NOMO-1 treated with dmso at 0.1 percent for 144 hours (cell line): Measurements from ENCODE around the gene B4GALNT1.
A peak's percentile ranks its signal among the peaks of the same experiment; 100 is the strongest.
"Not testable (repeated sequence)": the region's sequence is repeated elsewhere in the genome, so short reads cannot be mapped to it uniquely, and the experiment has no call there.

ENCODE experiments used
- DNase-seq: peaks from one replicate; lab custom pipeline; 2025; ENCODE audit not compliant: unreplicated experiment; lab: John Stamatoyannopoulos, UW

The B4GALNT1 gene

DNA sequence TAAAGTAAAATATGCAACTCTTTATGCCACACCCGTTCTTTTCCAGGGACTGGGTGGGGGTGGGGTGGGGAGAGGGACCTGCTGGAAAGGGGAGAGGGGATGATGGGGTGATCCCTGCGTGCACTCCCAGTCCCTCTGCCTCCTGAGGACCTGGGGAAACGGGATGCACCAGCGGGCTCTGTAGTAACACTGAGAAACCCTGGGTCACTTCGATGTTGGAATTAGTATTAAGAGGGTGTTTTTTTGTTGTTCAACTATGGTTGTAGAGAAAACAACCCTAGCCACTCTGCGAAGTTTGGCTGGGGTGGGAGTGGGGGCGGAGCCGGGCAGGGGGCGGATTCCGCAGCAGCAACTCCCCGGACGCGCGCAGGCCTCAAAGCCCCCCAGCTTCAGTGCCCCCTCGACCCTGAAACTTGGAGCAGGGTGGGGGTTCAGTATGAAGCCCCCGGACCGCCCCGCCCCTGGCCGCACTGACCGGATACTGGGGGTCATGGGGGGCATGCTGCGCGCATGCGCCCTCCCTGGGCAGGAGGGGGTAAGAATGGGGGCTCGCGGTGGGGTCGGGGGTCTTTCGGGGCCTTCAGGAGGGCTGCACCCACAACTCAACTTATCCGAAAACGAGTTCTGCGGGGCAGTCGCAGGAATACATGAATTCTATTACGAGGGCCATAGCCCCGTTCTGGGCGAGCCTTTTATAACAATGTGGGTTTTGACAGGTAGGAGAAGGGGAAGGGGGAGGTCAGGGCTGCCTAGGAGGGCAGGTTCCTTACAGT lies 23.0 kb downstream of the B4GALNT1 start:
- DNase-seq = no peak

DNA sequence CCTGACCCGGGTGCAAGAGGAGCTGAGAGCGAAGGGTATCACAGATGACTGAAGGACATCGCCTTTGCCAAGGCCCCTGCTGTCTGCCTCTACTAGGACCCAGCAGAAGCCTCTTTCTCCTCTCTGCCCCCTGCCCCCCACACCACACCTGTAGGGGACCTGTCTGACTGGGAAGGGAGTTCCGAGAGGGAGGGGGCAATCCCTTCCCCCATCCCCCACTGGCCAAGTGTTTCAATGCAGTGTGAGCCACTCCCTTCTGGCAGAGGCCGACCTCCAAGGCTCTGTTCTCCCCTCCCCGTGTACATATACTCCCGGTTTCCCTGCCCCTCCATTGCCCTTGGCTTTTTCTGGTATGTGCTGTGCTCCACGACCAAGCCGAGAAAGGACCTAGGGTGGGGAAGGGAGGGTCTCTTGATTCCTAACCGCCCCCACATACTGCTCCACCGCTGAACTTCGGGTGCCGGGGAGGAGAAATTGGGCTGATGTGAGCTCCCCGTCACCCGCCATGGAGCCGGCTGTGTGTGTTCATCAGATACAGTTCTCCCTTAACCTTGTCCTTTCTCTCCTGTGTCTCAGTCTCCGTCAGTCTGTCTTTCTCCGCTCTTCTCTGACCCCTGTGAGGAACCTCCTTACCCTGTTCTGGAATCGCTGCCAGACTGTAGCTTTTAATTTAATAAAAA lies 23.8 kb downstream of the B4GALNT1 start:
- DNase-seq = no peak

DNA sequence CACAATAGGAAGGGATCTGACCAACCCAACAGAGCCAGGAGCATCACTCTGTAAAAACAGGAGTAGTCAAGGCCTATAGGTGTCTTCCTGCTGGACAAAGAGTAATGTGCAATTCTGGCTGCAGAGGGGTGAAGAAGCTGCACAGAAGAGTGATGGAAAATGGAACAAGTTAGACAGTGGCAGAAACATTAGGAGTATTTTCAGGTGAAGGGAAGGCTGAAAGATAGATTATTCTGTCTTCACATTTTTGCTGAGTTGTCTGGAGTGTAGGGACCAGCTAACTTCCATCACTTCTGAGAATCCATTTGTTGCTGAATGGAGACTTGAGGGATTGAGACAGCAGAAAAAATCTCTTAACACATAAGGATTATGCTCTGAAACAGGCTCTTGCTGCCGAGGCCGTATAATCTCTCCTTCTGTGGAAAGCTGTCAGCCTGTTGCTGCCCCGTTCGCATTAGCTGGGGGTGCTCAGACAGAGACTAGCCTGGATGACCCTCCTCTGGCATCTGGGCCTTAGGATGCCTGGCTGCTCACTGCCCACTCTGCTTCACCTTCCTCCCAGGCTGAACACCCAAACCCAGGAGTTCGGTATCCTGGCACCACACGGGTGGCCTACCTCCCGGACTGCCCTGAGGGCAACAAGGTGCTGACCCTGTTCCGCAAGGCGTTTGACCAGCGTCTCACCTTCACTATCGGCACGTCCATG lies 24.9 kb downstream of the B4GALNT1 start:
- no peak for DNase-seq

DNA sequence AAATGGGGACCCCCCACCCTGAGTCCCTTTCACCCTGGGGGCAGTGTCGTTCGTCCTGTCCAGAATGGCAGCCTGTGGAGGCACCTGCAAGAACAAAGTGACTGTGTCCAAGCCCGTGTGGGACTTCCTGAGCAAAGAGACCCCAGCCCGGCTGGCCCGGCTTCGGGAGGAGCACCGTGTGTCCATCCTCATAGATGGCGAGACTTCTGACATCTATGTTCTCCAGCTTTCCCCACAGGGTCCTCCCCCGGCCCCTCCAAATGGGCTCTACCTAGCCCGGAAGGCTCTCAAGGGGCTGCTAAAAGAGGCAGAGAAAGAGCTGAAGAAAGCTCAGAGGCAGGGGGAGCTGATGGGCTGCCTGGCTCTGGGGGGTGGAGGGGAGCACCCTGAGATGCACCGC lies 26.2 kb downstream of the B4GALNT1 start:
- no peak for DNase-seq

DNA sequence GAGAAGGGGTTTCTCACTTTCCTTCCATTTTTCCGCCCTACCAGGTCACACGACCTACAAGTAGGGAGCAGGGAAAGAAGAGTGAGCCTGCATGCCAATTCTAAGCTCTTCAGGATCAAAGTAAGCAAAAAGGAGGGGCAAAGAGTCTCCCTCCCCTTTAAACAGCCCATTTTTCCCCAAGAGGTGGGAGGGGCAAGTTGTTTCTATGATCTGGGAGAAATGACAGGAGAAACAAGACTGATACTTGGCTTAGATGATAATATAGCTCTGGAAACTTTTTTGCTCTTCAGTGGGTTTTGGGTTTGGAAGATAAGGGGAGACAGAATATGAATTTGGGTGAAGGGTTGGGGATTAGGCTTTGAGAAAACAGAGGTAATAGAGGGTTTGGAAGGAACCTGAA lies 26.6 kb downstream of the B4GALNT1 start:
- no peak for DNase-seq

DNA sequence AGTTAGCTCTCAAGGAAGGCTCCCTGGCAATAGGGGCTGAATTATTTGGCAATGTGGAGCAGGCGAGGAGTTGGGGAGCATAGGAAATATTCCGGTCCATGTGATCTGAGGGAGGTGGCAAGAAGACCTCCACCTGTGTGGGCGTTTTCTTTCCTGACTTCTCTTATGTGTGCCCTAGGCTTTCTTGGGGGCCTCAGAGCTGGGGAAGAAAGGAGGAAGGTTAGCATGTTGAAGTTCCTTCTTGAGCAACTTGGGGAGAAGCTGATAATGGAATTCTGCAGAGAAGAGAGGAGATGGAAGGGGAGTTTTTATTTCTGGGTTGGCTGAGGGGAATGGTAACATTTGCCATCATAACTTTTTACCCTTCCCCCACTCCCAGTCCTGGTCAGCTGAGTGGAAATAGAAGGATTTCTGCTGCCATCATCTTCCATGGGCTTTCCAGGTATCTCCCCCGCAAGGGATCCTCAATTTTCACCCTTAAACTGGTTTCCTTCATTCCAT lies 27.1 kb downstream of the B4GALNT1 start:
- no peak for DNase-seq

DNA sequence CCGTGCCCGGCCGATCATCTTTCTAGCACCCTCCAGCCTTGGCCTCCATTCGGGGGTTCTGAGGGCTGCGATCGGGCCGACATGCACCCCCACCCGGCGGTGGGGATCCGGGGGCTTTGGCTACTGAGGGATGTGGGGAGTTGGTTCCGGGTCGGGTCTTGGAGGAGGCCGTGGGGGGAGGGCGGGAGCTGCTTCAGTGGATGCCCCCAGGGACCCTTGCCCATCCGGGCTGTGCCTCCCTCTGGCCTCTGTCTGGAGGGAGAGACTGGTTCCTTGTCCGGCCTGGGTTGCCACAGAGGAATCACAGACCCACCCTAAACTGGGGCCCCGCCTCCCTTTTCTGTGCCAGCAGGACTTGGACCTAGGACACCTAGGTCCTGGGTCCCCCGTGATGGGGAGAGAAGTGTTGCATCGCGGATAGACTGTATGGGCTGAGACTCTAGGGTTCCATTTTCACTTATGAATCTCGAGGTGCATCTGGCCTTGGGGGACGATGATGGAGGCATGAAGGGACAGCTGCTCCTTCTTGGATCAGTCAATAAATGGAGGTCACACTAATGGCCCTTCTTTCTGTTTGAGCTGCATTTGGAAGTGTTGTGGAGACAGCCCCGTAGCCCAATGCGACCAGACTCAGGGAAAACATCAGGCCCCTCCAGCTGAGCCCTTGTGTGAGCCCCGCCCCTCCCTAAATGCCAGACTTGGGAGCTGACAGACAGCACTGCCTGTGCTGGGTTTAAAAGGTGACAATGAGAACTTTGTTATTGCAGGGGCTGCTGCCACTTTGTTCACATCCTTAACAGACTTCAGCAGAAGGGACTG lies 27.8 kb downstream of the B4GALNT1 start:
- no peak for DNase-seq

DNA sequence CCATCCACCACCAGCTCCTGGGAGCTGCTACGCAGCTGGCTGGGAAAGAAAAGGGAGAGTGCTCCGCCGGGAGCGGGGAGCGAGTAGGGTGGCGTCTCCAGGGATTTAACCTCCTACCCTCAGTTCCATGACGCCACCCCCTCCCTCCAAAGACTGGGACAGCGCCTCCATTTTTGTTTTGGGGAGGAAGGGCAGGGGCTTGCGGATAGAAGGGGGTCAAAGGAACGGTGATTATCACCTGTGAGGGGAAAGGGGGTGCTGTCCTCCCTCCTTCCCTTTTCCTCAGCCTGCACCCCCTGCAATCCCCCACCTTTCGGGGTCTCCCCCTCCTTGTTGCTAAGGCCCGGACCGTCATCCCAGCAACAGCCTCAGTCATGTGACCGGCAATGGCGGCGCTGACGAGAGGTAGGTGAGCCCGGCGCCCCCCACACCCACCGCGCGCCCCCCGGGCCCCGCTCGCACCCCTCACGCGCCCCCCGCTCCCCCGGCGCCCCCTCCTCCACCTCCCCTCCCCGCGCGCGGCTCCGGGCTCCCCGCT lies 28.5 kb downstream of the B4GALNT1 start, which contains the start of gene DTX3:
Gene DTX3, plus strand, starts transcription at position 371 of the 538 bp plus-strand sequence. CDS start 1,694 bp downstream, outside the sequence.
- DNase-seq = no peak

DNA sequence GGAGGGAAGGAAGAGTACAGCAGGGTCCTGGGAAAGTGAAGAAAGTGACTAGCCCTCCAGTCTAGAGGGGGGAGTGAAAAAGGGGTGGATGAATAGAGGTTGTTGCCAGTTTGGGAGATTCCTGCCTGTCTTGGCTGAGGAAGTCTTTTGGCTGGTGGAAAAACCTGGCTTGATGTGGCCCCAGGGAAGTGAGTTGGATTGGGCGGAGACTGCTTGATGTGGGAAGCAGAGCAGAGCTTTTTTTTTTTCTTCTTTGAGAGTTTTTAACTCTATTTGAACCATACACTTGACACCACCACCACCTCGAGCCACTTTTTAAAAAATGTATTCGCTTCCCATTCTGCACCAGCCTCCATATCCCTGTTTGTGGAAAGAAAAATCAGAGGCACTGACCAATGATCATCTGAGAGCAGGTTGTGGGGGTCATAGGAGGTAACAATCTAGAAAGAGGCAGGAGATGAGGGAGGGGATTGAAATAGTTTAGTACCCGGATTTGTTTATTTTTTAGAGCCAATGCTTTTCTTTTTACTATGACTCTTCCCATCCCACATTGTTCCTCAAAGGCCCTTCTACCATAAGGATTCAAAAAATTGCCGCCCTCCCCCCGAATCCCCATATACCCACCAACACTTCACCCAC lies 29.1 kb downstream of the B4GALNT1 start:
- no peak for DNase-seq

DNA sequence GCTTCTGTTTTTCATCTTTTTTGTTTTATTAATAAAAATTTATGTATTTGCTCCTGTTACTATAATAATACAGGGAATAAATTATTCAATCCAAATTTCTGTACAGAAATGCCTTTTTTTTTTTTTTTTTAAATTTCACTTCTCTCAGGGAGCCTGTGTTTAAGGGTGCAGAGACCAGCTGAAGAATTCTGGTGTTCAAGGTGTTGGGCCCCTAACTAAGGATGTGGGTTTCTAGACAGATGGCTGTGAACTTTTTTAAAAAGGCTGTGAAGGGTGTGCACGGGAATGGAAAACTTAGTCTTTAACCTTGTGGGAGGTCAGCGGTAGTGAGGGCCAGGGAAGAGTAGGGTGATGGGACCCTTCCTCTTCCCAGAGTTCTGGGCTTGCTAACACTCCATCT lies 29.7 kb downstream of the B4GALNT1 start:
- no peak for DNase-seq

DNA sequence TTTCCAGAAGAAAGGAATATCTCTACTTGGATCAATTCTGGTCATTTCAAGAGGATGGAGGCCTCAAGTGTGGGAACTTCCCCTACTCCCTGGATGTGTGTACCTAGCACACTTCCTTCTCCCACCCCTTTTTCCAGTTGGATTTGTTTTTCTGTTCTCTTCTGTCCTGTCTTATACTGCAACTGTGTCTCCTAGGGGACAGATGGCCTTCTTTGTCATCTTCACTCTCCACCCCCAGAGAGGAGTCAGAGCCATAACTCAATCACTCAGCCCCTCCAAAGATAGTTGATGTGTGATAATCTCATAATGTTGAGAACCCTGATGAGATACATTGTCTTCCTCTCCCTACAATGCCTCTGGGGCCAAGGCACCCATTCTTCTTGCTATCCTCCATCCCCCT lies 30.5 kb downstream of the B4GALNT1 start:
- no peak for DNase-seq

DNA sequence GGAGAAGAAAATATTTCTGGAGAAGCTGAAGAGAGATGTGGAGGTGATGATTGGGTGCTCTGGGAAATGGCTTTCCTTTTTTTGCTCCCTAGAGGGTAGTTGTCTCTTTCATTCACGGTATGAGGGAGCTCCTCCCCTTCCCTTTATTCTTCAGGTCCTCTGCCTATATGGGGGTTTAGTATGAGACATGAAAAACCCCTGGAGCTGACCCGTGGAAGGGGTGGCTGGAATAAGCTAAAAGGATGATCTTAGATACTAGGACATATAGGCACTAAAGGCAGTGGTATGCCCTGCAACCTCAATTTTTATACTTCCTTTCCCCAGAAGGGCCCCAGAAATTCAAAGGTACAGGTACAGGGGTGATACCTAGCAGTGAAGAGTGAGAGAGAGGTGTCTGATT lies 32.6 kb downstream of the B4GALNT1 start:
- DNase-seq = no peak

DNA sequence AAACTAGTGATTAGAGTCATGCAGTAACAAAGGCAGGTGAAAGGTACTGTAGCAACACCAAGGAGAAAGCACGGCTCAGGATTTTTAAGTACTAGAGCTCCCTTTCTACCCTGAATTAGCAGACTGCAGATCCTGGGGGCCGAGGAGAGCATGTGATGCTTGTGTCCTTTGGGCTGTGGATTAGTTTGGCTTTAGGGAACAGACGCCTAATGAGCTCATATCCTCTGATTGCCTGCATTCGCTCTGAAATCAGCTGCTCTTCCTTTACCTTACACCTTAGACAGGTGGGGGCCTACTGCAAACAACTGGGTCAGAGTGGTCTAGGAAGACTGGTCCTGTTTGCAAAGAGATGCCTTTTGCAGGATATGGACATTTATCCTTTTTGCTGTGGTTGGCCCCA lies 39.8 kb downstream of the B4GALNT1 start:
- DNase-seq = no peak

DNA sequence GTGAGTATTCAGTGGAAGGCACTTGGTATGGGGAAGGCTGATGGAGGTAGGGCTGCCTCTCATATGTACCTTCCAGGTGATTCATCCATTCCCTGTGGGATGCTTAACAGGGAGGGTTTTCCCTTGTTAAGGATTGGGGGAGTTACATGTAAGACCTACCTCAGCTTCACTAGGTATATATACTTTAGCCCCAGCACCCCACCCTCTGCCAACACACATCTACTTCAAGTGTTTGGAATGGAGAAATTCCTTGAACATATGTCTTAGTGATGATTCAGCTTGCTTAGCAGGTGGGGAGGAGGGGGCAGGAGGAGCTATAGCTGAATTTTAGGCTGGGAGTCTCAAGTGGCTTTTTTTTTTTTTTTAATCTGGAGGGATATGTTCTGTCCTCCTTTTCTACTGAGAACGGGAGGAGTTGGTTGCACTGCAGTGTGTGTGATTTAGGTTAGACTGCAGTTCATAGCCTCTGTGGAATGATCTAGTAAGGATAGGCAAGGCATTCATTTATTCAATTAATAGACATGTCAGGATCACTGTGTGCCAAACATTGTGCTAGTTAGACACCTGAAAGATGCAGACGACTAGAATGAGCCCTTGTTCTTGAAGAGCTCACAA lies 40.3 kb downstream of the B4GALNT1 start:
- no peak for DNase-seq

DNA sequence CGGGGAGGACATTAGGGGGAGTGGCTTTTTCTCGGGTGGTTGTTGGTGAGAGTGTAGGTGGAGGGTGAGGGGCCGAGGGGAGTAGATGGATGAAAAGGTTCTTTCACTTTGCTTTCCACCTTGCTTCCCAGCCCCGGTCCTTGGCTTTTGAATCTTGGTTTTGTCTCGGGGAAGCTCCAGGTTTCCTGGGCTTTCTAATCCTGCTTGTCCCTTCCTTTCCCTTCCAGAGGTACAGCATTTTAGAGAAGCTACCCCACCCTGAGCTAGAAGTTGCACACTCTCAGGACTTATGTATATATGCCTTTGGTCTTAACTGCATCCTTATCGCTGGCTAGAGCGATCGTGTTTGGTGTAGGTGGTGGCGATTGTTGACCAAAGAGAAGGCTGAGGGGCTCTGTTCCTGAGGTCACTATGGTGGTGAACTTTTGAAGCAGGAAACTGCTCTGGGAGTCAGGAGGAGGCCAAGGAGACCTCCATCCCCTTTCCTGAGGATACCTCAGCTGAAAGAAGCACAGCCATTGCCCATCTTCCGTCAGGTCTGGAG lies 41.1 kb downstream of the B4GALNT1 start:
- no peak for DNase-seq

DNA sequence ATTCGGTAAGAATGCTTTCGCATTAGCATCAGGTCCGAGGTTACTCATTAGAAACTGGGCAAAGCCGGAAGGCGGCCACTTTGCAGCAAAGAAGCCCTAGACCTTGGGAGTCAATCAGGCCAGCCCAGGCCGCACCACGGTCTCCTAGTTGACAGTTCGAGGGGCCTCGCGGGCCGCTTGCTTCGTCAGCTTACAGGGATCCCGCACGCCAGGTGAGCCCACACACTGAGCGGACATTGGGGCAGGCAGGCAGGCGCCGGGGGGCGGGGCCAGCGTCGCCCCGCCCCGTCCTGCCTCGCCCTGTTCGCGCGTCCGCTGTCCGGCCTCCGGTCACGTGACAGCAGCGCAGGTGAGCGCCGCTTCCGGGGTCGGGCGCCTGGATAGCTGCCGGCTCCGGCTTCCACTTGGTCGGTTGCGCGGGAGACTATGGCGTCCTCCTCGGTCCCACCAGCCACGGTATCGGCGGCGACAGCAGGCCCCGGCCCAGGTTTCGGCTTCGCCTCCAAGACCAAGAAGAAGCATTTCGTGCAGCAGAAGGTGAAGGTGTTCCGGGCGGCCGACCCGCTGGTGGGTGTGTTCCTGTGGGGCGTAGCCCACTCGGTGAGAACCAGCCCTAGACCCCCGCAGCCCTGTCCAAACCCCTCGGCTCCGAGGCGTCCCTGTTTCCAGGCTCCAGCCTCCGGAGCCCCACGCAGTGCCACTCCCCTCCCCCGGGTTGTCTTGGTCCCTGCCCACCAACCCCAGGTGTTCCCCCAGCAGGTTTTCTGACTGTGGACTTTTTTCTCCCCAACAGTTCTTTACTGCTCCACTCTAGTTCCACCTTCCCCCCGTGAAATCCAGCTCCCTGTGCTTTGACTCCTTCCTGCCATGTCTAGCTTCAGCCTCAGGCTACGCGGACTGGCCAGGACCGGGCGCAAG lies 41.9 kb downstream of the B4GALNT1 start, which contains the start of gene PIP4K2C:
Gene PIP4K2C, plus strand, starts transcription at position 329 of the 918 bp plus-strand sequence. Its CDS starts 98 bp downstream, at position 427.
- peak; percentile 63 for DNase-seq

DNA sequence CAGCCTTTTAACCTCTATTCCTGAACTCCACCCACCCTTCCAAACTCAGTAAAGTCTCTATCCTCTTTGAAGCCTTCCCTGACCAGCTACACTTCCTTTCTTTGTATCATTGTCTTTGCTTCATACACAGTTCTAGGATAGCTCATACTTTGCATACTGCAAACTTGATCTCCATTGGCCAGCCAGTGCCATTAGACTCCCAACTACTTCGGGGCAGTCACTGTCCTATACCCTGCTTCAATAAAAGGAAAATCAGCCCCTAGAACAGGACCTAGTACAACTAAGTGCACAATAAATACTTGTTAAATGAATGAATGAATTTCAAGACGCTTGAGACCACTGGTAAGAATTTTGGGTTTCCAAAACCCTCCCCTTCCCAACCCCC lies 42.5 kb downstream of the B4GALNT1 start:
- no peak for DNase-seq

DNA sequence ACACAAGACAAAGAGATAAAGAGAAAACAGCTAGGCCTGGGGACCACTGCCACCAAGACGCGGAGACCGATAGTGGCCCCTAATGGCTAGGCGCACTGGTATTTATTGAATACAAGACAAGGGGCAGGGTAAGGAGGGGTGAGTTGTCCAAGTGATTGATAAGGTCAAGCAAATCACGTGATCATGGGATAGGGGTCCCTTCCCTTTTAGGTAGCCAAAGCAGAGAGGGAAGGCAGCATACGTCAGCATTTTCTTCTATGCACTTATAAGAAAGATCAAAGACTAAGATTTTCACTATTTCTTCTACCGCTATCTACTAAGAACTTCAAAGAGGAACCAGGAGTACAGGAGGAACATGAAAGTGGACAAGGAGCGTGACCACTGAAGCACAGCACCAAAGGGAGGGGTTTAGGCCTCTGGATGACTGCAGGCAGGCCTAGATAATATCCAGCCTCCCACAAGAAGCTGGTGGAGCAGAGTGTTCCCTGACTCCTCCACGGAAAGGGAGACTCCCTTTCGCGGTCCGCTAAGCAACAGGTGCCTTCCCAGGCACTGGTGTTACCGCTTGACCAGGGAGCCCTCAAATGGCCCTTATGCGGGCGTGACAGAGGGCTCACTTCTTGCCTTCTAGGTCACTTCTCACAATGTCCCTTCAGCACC lies 43.9 kb downstream of the B4GALNT1 start:
- not testable (repeated sequence) for DNase-seq
